Activated CD4-positive, alpha-beta memory T cell treated with anti-CD3 and anti-CD28 coated beads for 36 hours (primary cell): ENCODE data around the gene CKMT2. TPM values are rescaled to one million over a fixed set of nuclear protein-coding genes. Genes with fewer than 3 reads are reported as not detected.
"Not testable (repeated sequence)": the region's sequence is repeated elsewhere in the genome, so short reads cannot be mapped to it uniquely, and the experiment has no call there.

Source experiments
- CTCF ChIA-PET: fragments of 350-600 bp; sonication (Branson Sonifier 250); formaldehyde crosslinking; loops from one replicate; lab custom pipeline; 2021; ENCODE audit warnings: antibody characterized with exemption, inconsistent platforms; lab: Charles Lee
- POLR2A ChIA-PET: fragments of 350-600 bp; sonication (Branson Sonifier 250); formaldehyde crosslinking; loops from one replicate; lab custom pipeline; 2021; ENCODE audit warnings: antibody characterized with exemption; lab: Charles Lee
- DNase-seq: peaks from one replicate; pipeline ENCODE4 v3.0.0-alpha.2; 2020
- H3K27ac Mint-ChIP-seq: one replicate; pipeline ENCODE4 v1.8.0; 2021; ENCODE audit warnings: mixed read lengths
- H3K27me3 Mint-ChIP-seq: one replicate; pipeline ENCODE4 v1.8.0; 2021; ENCODE audit warnings: mixed read lengths
- H3K36me3 Mint-ChIP-seq: one replicate; pipeline ENCODE4 v1.8.0; 2021; ENCODE audit warnings: mixed read lengths
- H3K4me1 Mint-ChIP-seq: one replicate; pipeline ENCODE4 v1.8.0; 2021; ENCODE audit warnings: low read depth, mixed read lengths
- H3K4me3 Mint-ChIP-seq: one replicate; pipeline ENCODE4 v1.8.0; 2021; ENCODE audit warnings: mild to moderate bottlenecking, mixed read lengths
- H3K9me3 Mint-ChIP-seq: one replicate; pipeline ENCODE4 v1.8.0; 2021; ENCODE audit warnings: mixed read lengths
- intact Hi-C: fragments of 100-400 bp; cut with micrococcal nuclease; formaldehyde crosslinking; loops from one replicate; pipeline ENCODE4 v1.15.1; 2023
- total RNA-seq, 2 experiments: library from RNA; stranded (reverse); gene quantifications; one replicate each; pipeline ENCODE4 v1.2.3, GENCODE V29; 2021

CKMT2 gene
- total RNA-seq, 2 experiments from 2014 or later, result not detected

- peaks cover 34% of the 10 kb centered on the region for H3K36me3 Mint-ChIP-seq
- peaks cover 57% of the 10 kb centered on the region for H3K4me1 Mint-ChIP-seq
- H3K4me3 Mint-ChIP-seq, result no peak overlapping the region
Measured at GRCh38 chr5:81290146-81290545, 57.0 kb downstream of the CKMT2 start.

GRCh38 chr5:81292130-81292529 lies 59.0 kb downstream of the CKMT2 start:
- peaks cover 46% of the 10 kb centered on the region for H3K4me1 Mint-ChIP-seq
- no peak overlapping the region for H3K4me3 Mint-ChIP-seq
- H3K9me3 Mint-ChIP-seq, result peaks cover 29% of the 10 kb centered on the region
- no peak overlapping the region for H3K27ac Mint-ChIP-seq
- no peaks in the 10 kb centered on the region for H3K27me3 Mint-ChIP-seq
- intact Hi-C loops, result no loop called here
- no peak for DNase-seq
- CTCF ChIA-PET, result interaction anchor here (1.2 kb wide), 1 partner anchor 10 kb away, joined by 3 read pairs; no protein-coding TSS in a partner anchor
- POLR2A ChIA-PET, result no interaction called here
- H3K36me3 Mint-ChIP-seq, result peaks cover 34% of the 10 kb centered on the region

More at GRCh38 chr5:81290146-81290545, 57.0 kb downstream of the CKMT2 start:
- no peak overlapping the region for H3K27ac Mint-ChIP-seq
- CTCF ChIA-PET, result interaction anchor here (0.6 to 1.0 kb wide), 2 partner anchors 283 to 935 kb away, joined by 3 read pairs; no protein-coding TSS in a partner anchor
- DNase-seq, result no peak
- intact Hi-C loops, result no loop called here
- POLR2A ChIA-PET, result no interaction called here
- H3K9me3 Mint-ChIP-seq, result peaks cover 29% of the 10 kb centered on the region
- no peaks in the 10 kb centered on the region for H3K27me3 Mint-ChIP-seq

- Mint-ChIP-seq H3K36me3 (peaks cover 34% of the 10 kb centered on the region), H3K9me3 (peaks cover 29% of the 10 kb centered on the region), H3K4me1 (peaks cover 53% of the 10 kb centered on the region)
- POLR2A ChIA-PET, H3K27me3 Mint-ChIP-seq, H3K4me3 Mint-ChIP-seq, H3K27ac Mint-ChIP-seq, CTCF ChIA-PET: not testable (repeated sequence)
- peak; percentile 34 for DNase-seq
- intact Hi-C loops, result loop anchor here (2.0 kb wide), 1 partner anchor 85 kb away; no protein-coding TSS in a partner anchor
Measured at GRCh38 chr5:81294021-81294420, 60.9 kb downstream of the CKMT2 start.

DNA sequence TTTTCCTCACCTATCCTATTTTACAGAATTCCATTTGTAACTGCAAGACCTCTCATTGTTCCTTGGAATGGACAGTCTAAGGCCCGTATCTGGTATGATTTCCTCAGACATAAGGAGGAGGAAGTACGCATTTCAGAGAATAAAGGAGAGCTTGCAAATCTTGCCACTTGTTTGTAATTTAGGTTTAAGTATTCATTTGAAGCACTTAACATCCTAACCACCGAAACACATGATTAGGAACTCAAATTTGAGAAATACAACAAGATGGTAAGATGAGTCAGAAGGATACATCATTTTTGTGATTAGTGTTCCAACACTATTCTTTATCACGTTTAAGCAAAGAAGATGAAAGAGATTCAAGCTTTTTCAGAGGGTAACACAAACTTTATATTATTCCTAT lies 64.4 kb downstream of the CKMT2 start:
- Mint-ChIP-seq H3K9me3 (peaks cover 13% of the 10 kb centered on the region), H3K4me3 (no peak overlapping the region), H3K27ac (no peak overlapping the region), H3K36me3 (peaks cover 18% of the 10 kb centered on the region), H3K4me1 (peaks cover 45% of the 10 kb centered on the region), H3K27me3 (no peaks in the 10 kb centered on the region)
- intact Hi-C loops, result loop anchor here (5.0 kb wide), 1 partner anchor 555 kb away; no protein-coding TSS in a partner anchor
- ChIA-PET CTCF (interaction anchor here (0.6 to 1.9 kb wide), 2 partner anchors 11 to 542 kb away, joined by 3 to 13 read pairs; no protein-coding TSS in a partner anchor), POLR2A (interaction anchor here (1.0 kb wide), 1 partner anchor 10 kb away, joined by 4 read pairs; no protein-coding TSS in a partner anchor)
- no peak for DNase-seq

DNA sequence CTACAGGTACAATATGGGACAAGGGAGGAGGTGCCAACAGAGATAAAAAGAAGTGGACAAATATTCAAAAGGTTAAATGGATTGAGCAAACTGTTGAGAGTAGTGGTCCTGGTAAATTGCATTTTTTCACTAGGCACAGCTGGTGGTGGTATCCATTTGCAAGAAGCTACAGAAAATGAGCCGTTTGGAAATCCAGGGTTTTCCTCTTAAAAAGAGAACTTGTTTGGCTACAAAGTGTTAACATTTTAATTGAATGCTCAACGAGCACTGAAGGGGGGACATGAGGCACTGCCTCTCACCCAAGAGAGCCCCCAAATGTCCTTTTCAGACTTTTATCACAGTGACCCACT lies 67.8 kb downstream of the CKMT2 start:
- peaks cover 61% of the 10 kb centered on the region for H3K4me1 Mint-ChIP-seq
- POLR2A ChIA-PET, result interaction anchor here (1.8 kb wide), 1 partner anchor 13 kb away, joined by 9 read pairs; no protein-coding TSS in a partner anchor
- peaks cover 12% of the 10 kb centered on the region for H3K36me3 Mint-ChIP-seq
- CTCF ChIA-PET, result interaction anchor here (0.6 to 1.5 kb wide), 4 partner anchors 9 to 86 kb away, joined by 3 to 5 read pairs (median 4); no protein-coding TSS in a partner anchor
- no peaks in the 10 kb centered on the region for H3K27me3 Mint-ChIP-seq
- no peak for DNase-seq
- peak overlapping the region; percentile 92 for H3K4me3 Mint-ChIP-seq
- intact Hi-C loops, result loop anchor here (1.0 to 10.0 kb wide), 9 partner anchors 119 to 978 kb away; partner anchors contain the start of genes DHFR, MSH3, RASGRF2 and RPS23
- H3K9me3 Mint-ChIP-seq, result no peaks in the 10 kb centered on the region
- peak overlapping the region; percentile 92 for H3K27ac Mint-ChIP-seq

- Mint-ChIP-seq H3K27me3 (no peaks in the 10 kb centered on the region), H3K9me3 (no peaks in the 10 kb centered on the region), H3K4me3 (peak within 1 kb of the TSS; percentile 92), H3K36me3 (peaks cover 12% of the 10 kb centered on the region), H3K4me1 (peaks cover 61% of the 10 kb centered on the region), H3K27ac (peak within 1 kb of the TSS; percentile 92)
- intact Hi-C loops, result loop anchor here (1.0 to 10.0 kb wide), 9 partner anchors 119 to 977 kb away; partner anchors contain the start of genes DHFR, MSH3, RASGRF2 and RPS23
- ChIA-PET POLR2A (interaction anchor here (0.5 to 1.8 kb wide), 3 partner anchors 14 to 1774 kb away, joined by 3 to 9 read pairs (median 4); partner anchors contain the start of genes DHFR and MSH3), CTCF (interaction anchor here (0.6 to 1.9 kb wide), 9 partner anchors 9 to 107 kb away, joined by 3 to 10 read pairs (median 3); no protein-coding TSS in a partner anchor)
- DNase-seq, result peak; percentile 96
Measured at GRCh38 chr5:81301271-81302015, 68.3 kb downstream of the CKMT2 start, which contains the start of gene ZCCHC9. Gene ZCCHC9 (plus strand): TSS chr5:81301587. CDS start chr5:81304758, 3,171 bp downstream.

- ChIA-PET POLR2A (interaction anchor here (1.1 kb wide), 1 partner anchor 19 kb away, joined by 6 read pairs; no protein-coding TSS in a partner anchor), CTCF (interaction anchor here (0.6 to 1.9 kb wide), 5 partner anchors 11 to 982 kb away, joined by 3 to 10 read pairs (median 4); no protein-coding TSS in a partner anchor)
- intact Hi-C loops, result loop anchor here (5.0 to 10.0 kb wide), 4 partner anchors 340 to 898 kb away; partner anchors contain the start of genes RASGRF2 and ZFYVE16
- H3K9me3 Mint-ChIP-seq, result no peaks in the 10 kb centered on the region
- no peak for DNase-seq
- H3K4me3 Mint-ChIP-seq, result peak overlapping the region; percentile 92
- peaks cover 12% of the 10 kb centered on the region for H3K36me3 Mint-ChIP-seq
- H3K27ac Mint-ChIP-seq, result peak overlapping the region; percentile 92
- H3K4me1 Mint-ChIP-seq, result peaks cover 55% of the 10 kb centered on the region
- no peaks in the 10 kb centered on the region for H3K27me3 Mint-ChIP-seq
Measured at GRCh38 chr5:81302596-81302995, 69.5 kb downstream of the CKMT2 start.

DNA sequence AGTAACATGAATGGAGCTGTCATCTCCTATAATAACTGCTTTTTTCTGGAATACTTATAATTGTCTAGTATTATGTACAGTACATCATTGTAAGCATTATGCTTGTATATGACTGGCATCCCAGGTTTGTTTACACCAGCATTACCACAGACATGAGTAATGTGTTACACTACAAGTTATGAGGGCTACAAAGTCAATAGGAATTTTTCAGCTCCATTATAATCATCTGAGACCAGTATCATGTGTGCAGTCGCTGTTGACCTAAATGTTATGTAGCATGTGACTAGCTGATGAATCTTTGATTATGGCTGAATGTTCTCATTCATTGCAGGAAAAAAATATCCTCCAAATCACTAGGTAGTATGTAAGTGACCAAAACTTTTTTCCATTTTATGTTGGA lies 70.4 kb downstream of the CKMT2 start:
- intact Hi-C loops, result loop anchor here (5.0 to 10.0 kb wide), 4 partner anchors 341 to 899 kb away; partner anchors contain the start of genes RASGRF2 and ZFYVE16
- POLR2A ChIA-PET, result no interaction called here
- H3K27me3 Mint-ChIP-seq, result no peaks in the 10 kb centered on the region
- H3K36me3 Mint-ChIP-seq, result peaks cover 12% of the 10 kb centered on the region
- no peaks in the 10 kb centered on the region for H3K9me3 Mint-ChIP-seq
- H3K4me3 Mint-ChIP-seq, result peak overlapping the region; percentile 12
- peaks cover 46% of the 10 kb centered on the region for H3K4me1 Mint-ChIP-seq
- H3K27ac Mint-ChIP-seq, result no peak overlapping the region
- CTCF ChIA-PET, result interaction anchor here (0.8 to 1.9 kb wide), 3 partner anchors 16 to 862 kb away, joined by 3 to 10 read pairs (median 4); no protein-coding TSS in a partner anchor
- DNase-seq, result no peak

DNA sequence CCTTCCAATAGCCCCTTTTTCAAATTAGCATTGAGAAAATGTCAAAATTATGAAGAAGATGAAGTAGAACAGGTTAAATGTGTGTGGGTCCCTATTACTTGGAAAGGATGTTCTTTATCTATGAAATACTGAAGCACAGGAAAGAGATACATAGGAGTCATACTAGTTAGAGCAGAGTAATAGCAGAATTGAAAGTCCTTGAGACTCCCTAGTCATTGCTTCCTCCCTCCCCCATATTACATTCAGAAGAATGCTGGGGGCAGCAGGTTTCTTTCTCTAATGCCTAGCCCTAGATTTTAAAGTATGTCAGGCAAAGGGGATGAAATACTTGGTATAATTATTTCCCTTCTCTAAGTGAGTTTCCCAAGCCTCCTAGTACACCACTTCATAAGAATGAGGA lies 72.7 kb downstream of the CKMT2 start:
- Mint-ChIP-seq H3K9me3 (no peaks in the 10 kb centered on the region), H3K27me3 (no peaks in the 10 kb centered on the region), H3K4me1 (peaks cover 25% of the 10 kb centered on the region), H3K27ac (peak overlapping the region; percentile 58), H3K4me3 (no peak overlapping the region), H3K36me3 (peaks cover 14% of the 10 kb centered on the region)
- intact Hi-C loops, result loop anchor here (10.0 kb wide), 2 partner anchors 859 to 901 kb away; partner anchors contain the start of gene ZFYVE16
- DNase-seq, result no peak
- ChIA-PET POLR2A (no interaction called here), CTCF (interaction anchor here (0.8 kb wide), 1 partner anchor 19 kb away, joined by 3 read pairs; no protein-coding TSS in a partner anchor)

DNA sequence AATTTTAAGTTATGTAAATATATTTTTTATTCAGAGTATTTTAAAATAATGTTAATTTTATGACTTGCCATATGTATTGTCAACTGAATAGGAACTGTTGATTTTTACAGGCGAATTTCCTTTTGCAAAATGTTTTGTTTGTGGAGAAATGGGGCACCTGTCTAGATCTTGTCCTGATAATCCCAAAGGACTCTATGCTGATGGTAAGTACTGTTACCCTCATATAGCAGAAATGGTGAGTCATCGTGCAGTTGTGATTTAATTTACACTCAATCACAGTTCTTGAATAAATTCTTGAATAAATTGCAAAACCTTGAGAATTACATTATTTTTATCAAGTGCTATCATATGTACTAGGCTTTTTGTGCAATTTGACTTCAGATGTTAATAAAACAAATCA lies 75.7 kb downstream of the CKMT2 start:
- no peaks in the 10 kb centered on the region for H3K9me3 Mint-ChIP-seq
- H3K4me1 Mint-ChIP-seq, result peaks cover 16% of the 10 kb centered on the region
- H3K27ac Mint-ChIP-seq, result no peak overlapping the region
- CTCF ChIA-PET, result interaction anchor here (1.0 to 1.6 kb wide), 4 partner anchors 9 to 21 kb away, joined by 3 to 5 read pairs (median 3); no protein-coding TSS in a partner anchor
- no peak overlapping the region for H3K4me3 Mint-ChIP-seq
- no peaks in the 10 kb centered on the region for H3K27me3 Mint-ChIP-seq
- H3K36me3 Mint-ChIP-seq, result peaks cover 22% of the 10 kb centered on the region
- intact Hi-C loops, result loop anchor here (10.0 kb wide), 2 partner anchors 856 to 904 kb away; partner anchors contain the start of gene ZFYVE16
- no peak for DNase-seq
- POLR2A ChIA-PET, result no interaction called here

DNA sequence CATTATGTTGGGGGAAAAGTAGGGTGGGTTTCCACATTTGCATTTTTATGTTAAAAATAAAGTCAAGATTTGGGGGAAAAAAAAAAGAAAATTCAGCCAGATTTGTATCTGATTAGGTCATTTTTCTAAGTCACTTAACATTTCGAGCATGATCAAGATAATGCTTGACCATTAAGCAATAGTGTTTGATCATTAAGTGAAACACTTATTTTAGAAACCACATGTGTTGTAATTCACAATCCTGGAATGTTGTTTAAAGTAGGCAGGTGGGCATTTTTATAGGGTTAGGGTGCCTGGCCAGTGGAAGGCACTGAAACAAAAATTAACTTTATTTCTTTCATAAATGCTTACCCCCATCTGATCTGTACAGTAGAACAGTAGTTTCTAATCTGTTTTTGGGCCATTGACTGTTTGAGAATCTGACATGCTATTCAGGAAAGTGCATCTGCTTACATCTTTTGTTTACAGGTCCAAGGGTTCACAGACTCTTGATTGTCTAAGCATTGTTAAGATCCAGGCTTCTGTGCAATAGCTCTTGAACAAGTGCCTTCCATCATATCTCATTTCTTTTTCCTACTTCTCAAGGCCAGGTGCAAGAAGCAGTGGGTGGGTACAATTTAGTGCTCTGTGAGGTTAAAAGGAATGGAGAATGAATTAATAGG lies 77.4 kb downstream of the CKMT2 start:
- POLR2A ChIA-PET, result no interaction called here
- peaks cover 23% of the 10 kb centered on the region for H3K36me3 Mint-ChIP-seq
- no peak overlapping the region for H3K4me3 Mint-ChIP-seq
- peaks cover 4% of the 10 kb centered on the region for H3K4me1 Mint-ChIP-seq
- no peaks in the 10 kb centered on the region for H3K27me3 Mint-ChIP-seq
- H3K27ac Mint-ChIP-seq, result no peak overlapping the region
- intact Hi-C loops, result no loop called here
- no peaks in the 10 kb centered on the region for H3K9me3 Mint-ChIP-seq
- CTCF ChIA-PET, result interaction anchor here (1.0 to 1.6 kb wide), 2 partner anchors 9 to 10 kb away, joined by 4 to 5 read pairs; partner anchors contain the start of gene ZCCHC9
- no peak for DNase-seq
